IMR-90 (cell line): ENCODE measurements around the gene MAN1C1. TPM values are rescaled to one million over a fixed set of nuclear protein-coding genes. Genes with fewer than 3 reads are reported as not detected.

Source experiments
- ATAC-seq: fragments of 200-7000 bp; cut with Tn5 transposase; 2 replicates; pipeline ENCODE4 v1.9.1; 2020; ENCODE audit warnings: low read depth, mild to moderate bottlenecking, moderate library complexity
- BruUV-seq: library from RNA; stranded (reverse); fragments of 400-500 nt; replicated peaks from 2 replicates; lab custom pipeline; 2021; lab: Mats Ljungman, UMichigan
- CTCF ChIA-PET: fragments of 300-600 bp; formaldehyde crosslinking; extraction: SDS; loops from one replicate; lab custom pipeline; 2021; ENCODE audit warnings: antibody characterized with exemption; lab: Yijun Ruan, JAX
- POLR2A ChIA-PET: fragments of 300-600 bp; sonication (Branson Sonifier 250); formaldehyde crosslinking; loops from one replicate; lab custom pipeline; 2022; ENCODE audit warnings: antibody characterized with exemption; ENCODE audit not compliant: unreplicated experiment; lab: Charles Lee
- DNase-seq: peaks from one replicate; pipeline ENCODE4 v3.0.0; 2013
- H2AFZ ChIP-seq: replicated peaks from 2 replicates; pipeline ENCODE3; 2013; ENCODE audit warnings: low read length, mild to moderate bottlenecking; ENCODE audit not compliant: poor library complexity
- H2AK5ac ChIP-seq: 2 replicates; pipeline ENCODE4 v1.6.1; 2013; ENCODE audit warnings: low read depth, low read length, inconsistent platforms
- H2AK9ac ChIP-seq: replicated peaks from 2 replicates; pipeline ENCODE3; 2013; ENCODE audit warnings: mild to moderate bottlenecking, low read depth, low read length, moderate library complexity; ENCODE audit not compliant: poor library complexity
- H2BK120ac ChIP-seq: 2 replicates; pipeline ENCODE4 v1.6.1; 2013; ENCODE audit warnings: low read depth, low read length, inconsistent platforms
- H2BK15ac ChIP-seq: 3 replicates; pipeline ENCODE4 v1.6.1; 2013; ENCODE audit warnings: low read depth, low read length, inconsistent platforms
- H2BK20ac ChIP-seq: 2 replicates; pipeline ENCODE4 v1.6.1; 2013; ENCODE audit warnings: low read depth, mild to moderate bottlenecking, inconsistent platforms, low read length, moderate library complexity
- H2BK5ac ChIP-seq: 2 replicates; pipeline ENCODE4 v1.6.1; 2013; ENCODE audit warnings: mild to moderate bottlenecking, low read depth, low read length, inconsistent platforms; ENCODE audit not compliant: poor library complexity, severe bottlenecking
- H3K14ac ChIP-seq: replicated peaks from 2 replicates; pipeline ENCODE4 v1.6.1; 2013; ENCODE audit warnings: low read depth, low read length, inconsistent platforms
- H3K18ac ChIP-seq: 2 replicates; pipeline ENCODE4 v1.6.1; 2013; ENCODE audit warnings: low read depth, low read length, control low read depth
- H3K23ac ChIP-seq: 2 replicates; pipeline ENCODE4 v1.6.1; 2013; ENCODE audit warnings: low read depth, low read length, inconsistent platforms
- H3K27ac ChIP-seq: 2 replicates; pipeline ENCODE4 v1.5.1; 2013; ENCODE audit warnings: mild to moderate bottlenecking, control low read depth, low read length; ENCODE audit not compliant: insufficient read depth
- H3K27me3 ChIP-seq: 2 replicates; pipeline ENCODE4 v1.6.1; 2013; ENCODE audit warnings: low read length; ENCODE audit not compliant: control insufficient read depth, insufficient read depth
- H3K36me3 ChIP-seq: 2 replicates; pipeline ENCODE4 v1.6.1; 2013; ENCODE audit warnings: low read length, mixed read lengths; ENCODE audit not compliant: control insufficient read depth, insufficient read depth
- H3K4ac ChIP-seq: 2 replicates; pipeline ENCODE4 v1.6.1; 2013; ENCODE audit warnings: low read depth, low read length, inconsistent platforms
- H3K4me1 ChIP-seq: 2 replicates; pipeline ENCODE4 v1.6.1; 2013; ENCODE audit warnings: low read length, mixed read lengths; ENCODE audit not compliant: control insufficient read depth, insufficient read depth
- H3K4me2 ChIP-seq: 2 replicates; pipeline ENCODE4 v1.6.1; 2013; ENCODE audit warnings: low read depth, mild to moderate bottlenecking, control low read depth, low read length, moderate library complexity
- H3K4me3 ChIP-seq: 2 replicates; pipeline ENCODE4 v1.5.1; 2013; ENCODE audit warnings: low read depth, mild to moderate bottlenecking, control low read depth, low read length, moderate library complexity; ENCODE audit not compliant: insufficient read depth
- H3K56ac ChIP-seq: 2 replicates; pipeline ENCODE4 v1.6.1; 2013; ENCODE audit warnings: low read length, inconsistent platforms; ENCODE audit not compliant: insufficient read depth; ENCODE audit errors: extremely low read depth
- H3K79me1 ChIP-seq, 2 experiments: 2 replicates each; pipeline ENCODE4 v1.6.1; 2013; ENCODE audit warnings: low read length in 2 of 2, inconsistent platforms in 1 of 2, low read depth in 1 of 2
- H3K9ac ChIP-seq: 2 replicates; pipeline ENCODE4 v1.6.1; 2013; ENCODE audit warnings: low read depth, low read length, control low read depth
- H3K9me1 ChIP-seq: 2 replicates; pipeline ENCODE4 v1.6.1; 2013; ENCODE audit warnings: low read length, inconsistent platforms; ENCODE audit not compliant: insufficient read depth
- H3K9me3 ChIP-seq: 2 replicates; pipeline ENCODE4 v1.6.1; 2013; ENCODE audit warnings: low read length; ENCODE audit not compliant: control insufficient read depth, insufficient read depth
- H4K20me1 ChIP-seq: 2 replicates; pipeline ENCODE4 v1.6.1; 2013; ENCODE audit warnings: low read length, inconsistent platforms; ENCODE audit not compliant: insufficient read depth
- H4K5ac ChIP-seq: 2 replicates; pipeline ENCODE4 v1.6.1; 2013; ENCODE audit warnings: mild to moderate bottlenecking, low read depth, low read length, control low read depth
- H4K8ac ChIP-seq, 2 experiments: 2 replicates each; pipeline ENCODE4 v1.6.1; 2013; ENCODE audit warnings: low read depth in 2 of 2, low read length in 2 of 2, control low read depth in 1 of 2, inconsistent platforms in 1 of 2
- H4K91ac ChIP-seq: 2 replicates; pipeline ENCODE4 v1.6.1; 2013; ENCODE audit warnings: low read depth, low read length, inconsistent platforms; ENCODE audit not compliant: insufficient read depth
- BHLHE40 ChIP-seq: fragments of 150-350 bp; IDR thresholded peaks from 2 replicates; pipeline ENCODE4 v1.6.1; 2016; ENCODE audit warnings: mild to moderate bottlenecking, low read depth, low read length
- CEBPB ChIP-seq: IDR thresholded peaks from 2 replicates; pipeline ENCODE4 v1.6.1; 2012; ENCODE audit warnings: low read depth, low read length, improper control_type of control experiment
- CTCF ChIP-seq: conservative IDR thresholded peaks from 2 replicates; pipeline ENCODE4 v1.5.1; 2012; ENCODE audit warnings: mild to moderate bottlenecking, low read depth, low read length, improper control_type of control experiment
- ELK1 ChIP-seq: fragments of 150-350 bp; IDR thresholded peaks from 2 replicates; pipeline ENCODE4 v1.6.1; 2016; ENCODE audit warnings: low read depth, mild to moderate bottlenecking, low read length, moderate library complexity, borderline replicate concordance
- FOS ChIP-seq: fragments of 150-350 bp; IDR thresholded peaks from 2 replicates; pipeline ENCODE4 v1.6.1; 2016; ENCODE audit warnings: low read depth, low read length
- MAFK ChIP-seq: IDR thresholded peaks from 2 replicates; pipeline ENCODE4 v1.6.1; 2012; ENCODE audit warnings: low read depth, low read length, improper control_type of control experiment
- MAZ ChIP-seq: IDR thresholded peaks from 2 replicates; pipeline ENCODE4 v1.6.1; 2012; ENCODE audit warnings: low read depth, mild to moderate bottlenecking, low read length, improper control_type of control experiment, moderate library complexity, borderline replicate concordance
- NFE2L2 ChIP-seq: fragments of 150-350 bp; IDR thresholded peaks from 2 replicates; pipeline ENCODE4 v1.6.1; 2016; ENCODE audit warnings: low read depth, mild to moderate bottlenecking, low read length
- RAD21 ChIP-seq: IDR thresholded peaks from 2 replicates; pipeline ENCODE4 v1.6.1; 2012; ENCODE audit warnings: low read length, improper control_type of control experiment
- RCOR1 ChIP-seq: IDR thresholded peaks from 2 replicates; pipeline ENCODE4 v1.6.1; 2012; ENCODE audit warnings: mild to moderate bottlenecking, low read length, improper control_type of control experiment; ENCODE audit not compliant: insufficient replicate concordance
- RFX5 ChIP-seq: IDR thresholded peaks from 2 replicates; pipeline ENCODE4 v1.8.0; 2012; ENCODE audit warnings: low read depth, mild to moderate bottlenecking, low read length, moderate library complexity
- SMC3 ChIP-seq: fragments of 150-350 bp; IDR thresholded peaks from 2 replicates; pipeline ENCODE4 v1.6.1; 2016; ENCODE audit warnings: low read depth, mild to moderate bottlenecking, antibody characterized with exemption, low read length, moderate library complexity
- USF2 ChIP-seq: fragments of 150-350 bp; IDR thresholded peaks from 2 replicates; pipeline ENCODE4 v1.6.1; 2017; ENCODE audit warnings: mild to moderate bottlenecking, antibody characterized with exemption, low read length, low read depth
- WGBS, 2 experiments: methylation state at CpG; one replicate each; pipeline versions ENCODE4 v1.1.5 to v1.1.7; 2013; ENCODE audit warnings: missing lambda C conversion rate in 2 of 2; ENCODE audit not compliant: insufficient read length in 1 of 2; ENCODE audit errors: extremely low coverage in 2 of 2; 5-methylcytosine and 5-hydroxymethylcytosine counted together
- dilution Hi-C: fragments of 300-500 bp; cut with HindIII; formaldehyde crosslinking; loops from one replicate; pipeline ENCODE4 v1.14.3; 2018; ENCODE audit warnings: low sequenced_read_pairs; ENCODE audit not compliant: unreplicated experiment
- in situ Hi-C: fragments of 300-500 bp; cut with MboI; formaldehyde crosslinking; loops from 3 replicates; pipeline ENCODE4 v1.14.3; 2019; ENCODE audit warnings: low sequenced_read_pairs, inconsistent platforms, mixed read lengths
- intact Hi-C: fragments of 100-400 bp; cut with micrococcal nuclease; formaldehyde crosslinking; loops from 2 replicates; pipeline ENCODE4 v1.10.0; 2022
- polyA plus RNA-seq, 3 experiments: library from polyadenylated mRNA; depleted of rRNA; stranded (reverse); fragments of >200 nt; gene quantifications; 2 replicates each; pipeline ENCODE4 v1.2.3, GENCODE V29; 2012; ENCODE audit warnings: low replicate concordance in 1 of 3
- total RNA-seq: library from RNA; depleted of rRNA; stranded (reverse); fragments of >200 nt; gene quantifications from 2 replicates; pipeline ENCODE4 v1.2.3, GENCODE V29; 2012

Gene MAN1C1
- total and polyA plus RNA-seq, 2 of the 4 experiments (the other 2 are of a cell fraction): 3.2 to 11.3 TPM

- Histone ChIP-seq H3K4me2 (no peak overlapping the region), H3K4me3 (no peak overlapping the region), H3K23ac (no peak overlapping the region), H4K5ac (no peak overlapping the region), H2AK5ac (no peak overlapping the region), H3K56ac (no peak overlapping the region), H3K14ac (no peak overlapping the region), H2BK15ac (no peak overlapping the region), H3K9me3 (no peaks in the 10 kb centered on the region), H3K27me3 (no peaks in the 10 kb centered on the region), H3K4ac (no peak overlapping the region), H3K4me1 (peaks cover 5% of the 10 kb centered on the region), H2BK120ac (no peak overlapping the region), H3K27ac (no peak overlapping the region), H4K8ac (no peak overlapping the region), H3K9ac (no peak overlapping the region), H3K9me1 (peaks cover 6% of the 10 kb centered on the region), H2AK9ac (no peak overlapping the region), H3K18ac (no peak overlapping the region), H4K20me1 (no peaks in the 10 kb centered on the region; the same call in 1 of the 2 replicates), H3K36me3 (peaks cover 4% of the 10 kb centered on the region; the same call in 1 of the 2 replicates), H2AFZ (no peak overlapping the region), H2BK20ac (no peak overlapping the region), H4K91ac (no peak overlapping the region), H2BK5ac (no peak overlapping the region), H3K79me1 (no peaks in the 10 kb centered on the region)
- WGBS, 2 experiments: 33% methylated on average over 1 of the region's 4 CpGs; no CpG with 5 or more reads in 1 of the 2 experiments
- no peak for TF ChIP-seq USF2
- no peak for TF ChIP-seq CEBPB
- no peak for TF ChIP-seq FOS
- TF ChIP-seq RCOR1: no peak
- no peak for TF ChIP-seq CTCF
- no peak for TF ChIP-seq RAD21
- no peak for TF ChIP-seq MAFK
- no peak for TF ChIP-seq SMC3
- TF ChIP-seq ELK1: no peak
- TF ChIP-seq BHLHE40: no peak
- TF ChIP-seq MAZ: no peak
- TF ChIP-seq NFE2L2: no peak
- no peak for TF ChIP-seq RFX5
- in situ Hi-C loops (loop anchor here (5.0 kb wide), 1 partner anchor 180 kb away; no protein-coding TSS in a partner anchor), intact Hi-C loops (no loop called here), dilution Hi-C loops (no loop called here)
- BruUV-seq: no TSS peak
- ChIA-PET POLR2A (no interaction called here), CTCF (interaction anchor here (0.8 kb wide), 1 partner anchor 184 kb away, joined by 3 read pairs; no protein-coding TSS in a partner anchor)
- DNase-seq: no peak
- no peak for ATAC-seq
Observed at GRCh38 chr1:25792115-25792514, 175.5 kb downstream of the MAN1C1 start.
